HuH-7 (cell line): ENCODE results near the gene ACAD11.
"Not testable (repeated sequence)": the region's sequence is repeated elsewhere in the genome, so short reads cannot be mapped to it uniquely, and the experiment has no call there.

Experiments
- DNase-seq: peaks from one replicate; pipeline ENCODE4 v3.0.0; 2011; ENCODE audit warnings: low spot score

ACAD11 gene

GRCh38 chr3:132652640-132653270 is 6.9 kb downstream of the ACAD11 start:
- DNase-seq, result no peak

- DNase-seq, result no peak
These were observed 9.5 kb downstream of the ACAD11 start for GRCh38 chr3:132650153-132650552.

GRCh38 chr3:132645058-132645457 is 14.6 kb downstream of the ACAD11 start:
- DNase-seq, result no peak

- no peak for DNase-seq
These were observed 16.2 kb downstream of the ACAD11 start for GRCh38 chr3:132643366-132643765.

GRCh38 chr3:132642539-132642847 is 17.1 kb downstream of the ACAD11 start:
- no peak for DNase-seq

GRCh38 chr3:132641837-132642538 is 17.6 kb downstream of the ACAD11 start:
- peak; percentile 39 for DNase-seq

GRCh38 chr3:132641427-132641826 is 18.2 kb downstream of the ACAD11 start:
- not testable (repeated sequence) for DNase-seq

GRCh38 chr3:132638706-132639105 is 20.9 kb downstream of the ACAD11 start:
- DNase-seq, result no peak

GRCh38 chr3:132637590-132637989 is 22.0 kb downstream of the ACAD11 start:
- no peak for DNase-seq

GRCh38 chr3:132635052-132635451 is 24.6 kb downstream of the ACAD11 start:
- DNase-seq, result no peak

- no peak for DNase-seq
These were observed 29.0 kb downstream of the ACAD11 start for GRCh38 chr3:132630612-132631011.

GRCh38 chr3:132629928-132630327 is 29.7 kb downstream of the ACAD11 start:
- DNase-seq, result no peak

- DNase-seq, result no peak
These were observed 31.5 kb downstream of the ACAD11 start for GRCh38 chr3:132628157-132628556.

GRCh38 chr3:132626955-132627354 is 32.7 kb downstream of the ACAD11 start:
- DNase-seq, result no peak

GRCh38 chr3:132625613-132626012 is 34.0 kb downstream of the ACAD11 start:
- no peak for DNase-seq

GRCh38 chr3:132624790-132625189 is 34.8 kb downstream of the ACAD11 start:
- DNase-seq, result no peak

GRCh38 chr3:132623646-132624045 is 36.0 kb downstream of the ACAD11 start:
- no peak for DNase-seq

- DNase-seq, result no peak
These were observed 36.8 kb downstream of the ACAD11 start for GRCh38 chr3:132622761-132623160.

- DNase-seq, result no peak
These were observed 37.5 kb downstream of the ACAD11 start for GRCh38 chr3:132622148-132622547.

- DNase-seq, result no peak
These were observed 42.8 kb downstream of the ACAD11 start for GRCh38 chr3:132616780-132617179.

GRCh38 chr3:132615881-132616280 is 43.7 kb downstream of the ACAD11 start:
- DNase-seq, result no peak

- not testable (repeated sequence) for DNase-seq
These were observed 44.3 kb downstream of the ACAD11 start for GRCh38 chr3:132615301-132615700.

GRCh38 chr3:132606620-132607019 is 53.0 kb downstream of the ACAD11 start:
- not testable (repeated sequence) for DNase-seq

GRCh38 chr3:132606085-132606484 is 53.5 kb downstream of the ACAD11 start:
- DNase-seq, result no peak
